Aorta (tissue), 5 donors: Measurements from ENCODE around the gene MSL1. TPM values are rescaled to one million over a fixed set of nuclear protein-coding genes. Genes with fewer than 3 reads are reported as not detected.
A peak's percentile ranks its signal among the peaks of the same experiment; 100 is the strongest.

Experiments
- ATAC-seq: fragments of 200-7000 bp; cut with Tn5 transposase; one replicate; pipeline ENCODE4 v1.9.1; 2022; ENCODE audit warnings: moderate library complexity; ENCODE audit not compliant: low FRiP score
- DNase-seq, 2 donors: peaks; one replicate each; pipeline ENCODE4 v3.0.0-alpha.2; 2020
- H3K27ac ChIP-seq, 2 donors: one replicate each; pipeline ENCODE4 v1.5.1; 2013; ENCODE audit warnings: low read length in 2 of 2, mild to moderate bottlenecking in 2 of 2, moderate library complexity in 2 of 2, control low read depth in 1 of 2, inconsistent platforms in 1 of 2, low read depth in 1 of 2
- H3K27me3 ChIP-seq, 2 donors: one replicate each; pipeline ENCODE4 v1.6.1; 2013; ENCODE audit warnings: control low read depth in 1 of 2, low read length in 1 of 2, mild to moderate bottlenecking in 1 of 2, moderate library complexity in 1 of 2; ENCODE audit not compliant: insufficient read depth in 2 of 2, control insufficient read depth in 1 of 2
- H3K36me3 ChIP-seq, 2 donors: one replicate each; pipeline ENCODE4 v1.6.1; 2013; ENCODE audit warnings: control low read depth in 1 of 2, low read length in 1 of 2, mild to moderate bottlenecking in 1 of 2; ENCODE audit not compliant: insufficient read depth in 2 of 2, control insufficient read depth in 1 of 2
- H3K4me1 ChIP-seq, 2 donors: one replicate each; pipeline ENCODE4 v1.6.1; 2013; ENCODE audit warnings: low read length in 2 of 2, control low read depth in 1 of 2, mild to moderate bottlenecking in 1 of 2, moderate library complexity in 1 of 2; ENCODE audit not compliant: insufficient read depth in 2 of 2, control insufficient read depth in 1 of 2
- H3K4me3 ChIP-seq, 2 donors: one replicate each; pipeline ENCODE4 v1.5.1; 2013; ENCODE audit warnings: low read length in 2 of 2, control low read depth in 1 of 2, mild to moderate bottlenecking in 1 of 2
- H3K9me3 ChIP-seq: one replicate; pipeline ENCODE4 v1.6.1; 2013; ENCODE audit warnings: mild to moderate bottlenecking, low read length; ENCODE audit not compliant: control insufficient read depth
- WGBS, 2 donors: extraction: QIAGEN DNeasy Blood & Tissue Kit; methylation state at CpG; one replicate each; pipeline ENCODE4 v1.1.7; 2013; 5-methylcytosine and 5-hydroxymethylcytosine counted together
- intact Hi-C, 2 donors: fragments of 100-400 bp; cut with DNase I; formaldehyde crosslinking; loops; one replicate each; pipeline versions ENCODE4 v1.14.2 to v1.15.0; 2022
- polyA plus RNA-seq, 2 donors: library from polyadenylated mRNA; stranded (reverse); fragments of 200-250 nt; gene quantifications; one replicate each; pipeline ENCODE4 v1.2.3, GENCODE V29; 2013
- total RNA-seq, 2 donors: library from RNA; stranded (reverse); fragmentation: NEBNext Ultra II Directional; extraction: Animal tissue kit (Norgen Biotek cat#: 25700); gene quantifications; one replicate each; pipeline ENCODE4 v1.2.1, GENCODE V29; 2021
- donor health status: healthy with polysubstance abuse.
- donor health status: Bipolar disorder and iron deficiency.
- donor health status: DM: no; HTN: no; CAD: no.
- donor health status: DM: no; HTN: no; CAD: no.
- donor health status: DM: yes; HTN: yes; CAD: no.

The MSL1 gene
- total and polyA plus RNA-seq, 4 donors: 21.2 to 171 (median 90.7) TPM

DNA sequence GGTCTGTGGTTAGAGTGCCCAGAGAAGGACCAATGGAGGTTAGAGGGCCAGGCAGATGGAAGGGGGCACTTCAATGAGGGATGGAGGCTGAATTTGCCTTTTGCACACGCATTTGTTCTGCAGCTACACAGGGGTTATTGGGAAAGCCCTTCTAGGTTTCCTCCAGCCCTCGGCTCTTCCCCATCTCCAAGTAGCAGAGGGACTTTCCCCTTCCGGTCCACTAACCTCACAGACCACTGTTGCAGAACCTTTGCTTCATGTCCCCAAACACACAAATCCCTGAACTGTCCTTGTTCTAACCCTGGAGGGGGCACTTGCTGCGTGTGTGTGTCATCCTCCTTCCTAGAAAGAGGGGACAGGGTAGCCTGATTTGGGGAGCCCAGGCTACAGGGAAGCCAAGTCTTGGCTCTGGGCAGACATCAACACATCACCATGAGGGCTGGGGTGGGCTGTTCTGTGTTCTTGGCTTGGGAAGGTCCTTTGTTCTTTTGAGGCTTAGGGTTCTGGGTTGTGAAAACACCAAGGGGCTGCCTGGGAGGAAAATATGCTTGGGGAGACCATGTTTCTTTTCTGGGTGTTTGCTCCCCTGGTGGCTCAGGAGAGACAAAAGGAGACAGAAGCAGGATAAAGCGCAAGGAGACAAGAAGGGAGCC is 14.1 kb upstream of the MSL1 start:
- no peak for ATAC-seq
- intact Hi-C loops: loop anchor here in 1 of 2 donors (10.0 kb wide), 1 partner anchor 177 kb away; the partner anchor contains the start of gene CDC6
- Histone ChIP-seq H3K36me3 (no peaks in the 10 kb centered on the region), H3K4me3 (no peak overlapping the region), H3K4me1 (peaks cover 3 to 4% of the 10 kb centered on the region in 2 donors), H3K9me3 (no peaks in the 10 kb centered on the region), H3K27me3 (no peaks in the 10 kb centered on the region), H3K27ac (peak overlapping the region; percentile 48 to 99)
- DNase-seq: peak in 1 of 2 donors; percentile 56
- 28 to 32% methylated on average over 5 of the region's 5 CpGs for WGBS, 2 donors

DNA sequence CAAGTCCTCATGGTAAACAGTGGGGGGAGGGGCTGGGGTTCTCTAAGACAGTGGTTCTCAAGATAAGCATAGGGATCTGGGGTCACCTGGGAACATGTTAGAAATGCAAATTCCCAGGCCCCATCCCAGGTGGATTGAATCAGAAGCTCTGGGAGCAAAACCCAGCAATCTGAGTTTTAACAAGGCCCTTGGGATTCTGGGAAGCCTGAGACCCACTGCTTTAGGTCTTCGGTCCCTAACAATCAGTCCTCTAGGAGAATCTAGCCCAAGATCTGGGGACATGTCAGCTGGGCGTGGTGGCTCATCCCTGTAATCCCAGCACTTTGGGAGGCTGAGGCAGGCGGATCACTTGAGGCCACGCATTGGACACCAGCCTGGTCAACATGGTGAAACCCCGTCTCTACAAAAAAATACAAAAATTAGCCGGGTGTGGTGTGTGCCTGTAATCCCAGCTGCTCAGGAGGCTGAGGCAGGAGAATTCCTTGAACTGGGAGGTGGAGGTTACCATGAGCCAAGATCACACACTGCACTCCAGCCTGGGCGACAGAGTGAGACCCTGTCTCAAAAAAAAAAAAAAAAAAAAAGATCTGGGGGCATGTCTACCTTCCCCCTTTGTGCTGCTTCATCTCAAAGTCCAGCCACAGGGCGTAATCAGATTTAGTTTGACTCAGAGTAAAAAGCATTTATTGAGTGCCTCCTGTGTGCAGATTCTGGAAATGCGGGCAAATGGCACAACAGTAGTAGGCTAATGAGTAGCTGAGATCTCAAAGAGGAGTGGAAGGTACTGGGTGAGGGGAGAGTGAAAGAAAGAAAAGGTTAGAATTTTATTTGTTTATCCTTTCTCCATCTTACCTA is 12.6 kb upstream of the MSL1 start:
- no peaks in the 10 kb centered on the region for H3K36me3 ChIP-seq
- H3K4me3 ChIP-seq: no peak overlapping the region
- 91 to 93% methylated on average over 9 of the region's 9 CpGs for WGBS, 2 donors
- H3K27me3 ChIP-seq: no peaks in the 10 kb centered on the region
- ATAC-seq: no peak
- intact Hi-C loops: loop anchor here in 1 of 2 donors (10.0 kb wide), 1 partner anchor 176 kb away; the partner anchor contains the start of gene CDC6
- peak overlapping the region; percentile 52 to 81 for H3K27ac ChIP-seq
- DNase-seq: peak in 1 of 2 donors; percentile 37
- H3K4me1 ChIP-seq: peaks cover 3 to 4% of the 10 kb centered on the region in 2 donors
- H3K9me3 ChIP-seq: no peaks in the 10 kb centered on the region

DNA sequence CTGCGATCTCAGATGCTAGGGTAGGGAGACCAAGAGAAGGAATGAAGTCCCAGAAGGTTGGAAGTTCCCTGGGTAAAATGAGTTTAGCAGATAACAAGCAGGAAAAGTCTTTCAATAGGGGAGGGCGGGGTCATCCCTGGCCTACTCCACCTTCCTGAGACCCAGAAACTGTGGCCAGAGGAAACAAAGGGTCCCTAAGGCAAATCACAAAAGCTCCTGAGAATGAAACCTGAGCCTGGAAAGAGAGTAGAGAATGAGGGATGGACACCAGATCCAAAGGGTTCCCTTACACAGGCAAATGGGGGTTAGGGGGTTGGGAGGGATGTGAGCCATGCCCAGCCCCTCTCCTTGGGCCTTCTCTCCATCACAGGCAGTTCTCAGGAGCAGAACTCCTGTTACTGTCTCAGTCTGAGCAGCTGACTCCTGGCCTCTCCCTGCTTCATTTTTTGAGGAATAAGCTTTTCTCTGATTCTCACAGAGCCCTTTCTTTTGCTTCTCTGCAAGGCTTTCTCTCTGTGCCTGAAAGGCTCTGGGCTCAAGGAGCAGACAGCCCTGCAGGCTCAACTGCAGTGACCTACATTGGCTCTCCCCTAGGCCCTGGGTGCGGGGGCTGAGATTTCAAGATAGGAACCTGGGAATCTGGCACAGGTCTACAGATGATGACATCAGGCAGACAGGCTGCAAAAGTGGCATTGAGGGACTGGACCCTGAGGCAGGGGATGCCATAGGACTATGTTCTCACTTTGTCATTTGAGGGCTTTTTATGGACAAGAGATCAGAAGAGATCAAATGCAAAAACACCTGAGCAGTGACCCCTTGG is 11.5 kb upstream of the MSL1 start:
- no peak for DNase-seq
- Histone ChIP-seq H3K36me3 (no peaks in the 10 kb centered on the region), H3K27ac (peak overlapping the region; percentile 16 to 55), H3K27me3 (no peaks in the 10 kb centered on the region), H3K9me3 (no peaks in the 10 kb centered on the region), H3K4me1 (peaks cover 3 to 4% of the 10 kb centered on the region in 2 donors), H3K4me3 (no peak overlapping the region)
- intact Hi-C loops: loop anchor here (2.0 to 5.0 kb wide), 5 partner anchors 17 to 212 kb away; no protein-coding TSS in a partner anchor
- 43 to 53% methylated on average over 3 of the region's 3 CpGs for WGBS, 2 donors
- no peak for ATAC-seq

DNA sequence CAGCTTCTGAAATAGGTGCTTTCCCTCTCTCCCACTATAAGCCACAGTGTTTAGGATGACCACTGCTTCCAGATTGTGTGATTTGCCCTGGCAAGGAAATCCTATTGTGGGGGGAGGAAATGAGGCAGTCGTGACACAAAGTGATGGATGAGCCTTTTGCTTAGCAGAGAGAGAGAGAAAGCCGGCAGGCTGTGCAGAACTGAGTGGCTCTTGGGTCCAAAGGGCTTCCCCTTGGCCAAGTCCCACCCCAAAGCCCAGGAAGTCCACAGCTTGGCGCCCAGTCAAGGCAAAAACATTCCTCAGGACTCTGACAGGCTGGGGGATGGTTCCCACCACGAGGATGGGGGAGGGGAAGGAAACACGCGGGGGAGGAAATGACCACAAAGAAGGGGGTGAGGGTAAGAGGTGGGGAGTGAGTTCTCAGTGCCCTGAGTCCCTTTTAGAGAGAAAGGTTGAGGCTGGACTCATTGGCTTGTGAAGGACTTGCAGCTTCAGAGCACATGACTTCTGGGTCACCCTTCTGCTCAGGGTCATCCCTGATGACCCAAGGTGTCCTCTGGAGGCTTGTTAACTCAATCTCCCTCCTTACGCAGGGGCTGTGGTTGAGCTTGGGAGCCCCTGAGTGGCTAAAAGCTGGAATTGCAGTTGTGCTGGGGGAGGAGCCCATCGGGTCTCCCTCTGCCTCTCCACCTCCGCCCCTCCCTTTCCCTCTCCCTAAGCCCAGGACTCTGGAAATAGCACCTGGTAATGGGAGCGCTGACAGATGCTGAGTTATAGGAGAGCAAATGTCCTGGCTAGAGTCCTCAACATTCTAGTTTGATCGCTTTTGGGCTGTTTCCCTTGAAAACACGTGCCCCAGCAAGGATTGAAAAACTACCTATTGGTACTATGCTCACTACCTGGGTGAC is 10.3 kb upstream of the MSL1 start:
- ATAC-seq (peak; percentile 82), DNase-seq (peak; percentile 95 to 97)
- Histone ChIP-seq H3K9me3 (no peaks in the 10 kb centered on the region), H3K36me3 (no peaks in the 10 kb centered on the region), H3K27me3 (no peaks in the 10 kb centered on the region), H3K4me1 (peaks cover 3 to 4% of the 10 kb centered on the region in 2 donors), H3K4me3 (no peak overlapping the region), H3K27ac (peak overlapping the region in 1 of 2 donors; percentile 59)
- 0% methylated on average over 10 to 12 of the region's 12 CpGs for WGBS, 2 donors
- intact Hi-C loops: loop anchor here (1.0 to 5.0 kb wide), 7 partner anchors 12 to 211 kb away; no protein-coding TSS in a partner anchor

DNA sequence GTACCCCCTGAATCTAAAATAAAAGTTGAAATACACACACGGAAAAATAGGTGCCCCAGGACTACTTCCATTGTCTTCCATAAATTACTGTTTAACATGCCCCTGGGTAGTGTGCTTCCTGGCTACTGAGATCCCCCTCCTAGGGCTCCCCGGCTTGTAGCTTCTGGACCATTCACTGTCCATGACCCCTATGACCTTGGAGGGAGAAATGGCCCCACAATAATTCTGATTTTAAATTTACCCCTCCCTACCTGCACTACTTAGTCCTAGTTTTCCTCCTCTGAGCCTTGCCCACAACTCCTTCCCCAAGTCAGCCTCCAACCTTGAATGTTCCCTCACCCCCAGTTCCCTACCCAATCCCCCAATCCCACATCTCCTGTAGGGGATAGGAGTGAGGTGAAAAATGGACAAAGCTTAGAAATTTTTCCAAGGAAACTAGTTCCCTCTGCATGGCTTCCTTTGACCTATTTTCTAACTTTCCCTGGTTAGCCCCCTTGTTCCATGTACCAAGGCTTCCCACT is 9.5 kb upstream of the MSL1 start:
- intact Hi-C loops: loop anchor here (2.0 to 5.0 kb wide), 5 partner anchors 35 to 210 kb away; no protein-coding TSS in a partner anchor
- no peaks in the 10 kb centered on the region for H3K36me3 ChIP-seq
- no peaks in the 10 kb centered on the region for H3K27me3 ChIP-seq
- H3K9me3 ChIP-seq: no peaks in the 10 kb centered on the region
- ATAC-seq (no peak), DNase-seq (no peak)
- H3K4me3 ChIP-seq: no peak overlapping the region
- peaks cover 3 to 4% of the 10 kb centered on the region in 2 donors for H3K4me1 ChIP-seq
- H3K27ac ChIP-seq: peak overlapping the region; percentile 4 to 90
- 7 to 15% methylated on average over 2 of the region's 2 CpGs for WGBS, 2 donors

DNA sequence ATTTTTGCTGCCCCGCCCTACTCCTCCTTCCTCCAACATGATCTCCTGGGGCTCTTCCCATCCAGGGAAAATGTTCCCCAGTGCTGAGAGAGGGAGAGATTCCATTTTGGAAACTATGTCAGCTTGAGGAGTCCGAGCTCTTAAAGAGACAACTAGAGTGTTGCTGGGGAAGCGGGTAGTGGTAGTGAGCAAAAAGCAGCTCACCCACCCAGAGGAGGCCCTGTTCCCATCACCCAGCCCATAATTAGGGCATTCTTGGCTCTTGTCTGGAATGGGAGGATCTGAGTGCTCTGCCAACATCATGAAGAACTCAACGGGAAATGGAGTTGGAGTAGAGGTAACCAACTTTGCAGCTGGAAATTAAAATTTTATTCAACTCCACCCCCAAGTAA is 9.1 kb upstream of the MSL1 start:
- intact Hi-C loops: loop anchor here (2.0 to 5.0 kb wide), 5 partner anchors 35 to 210 kb away; no protein-coding TSS in a partner anchor
- H3K4me1 ChIP-seq: peaks cover 2 to 4% of the 10 kb centered on the region in 2 donors
- WGBS, 2 donors: 11 to 14% methylated on average over 4 of the region's 4 CpGs
- no peak overlapping the region for H3K4me3 ChIP-seq
- no peaks in the 10 kb centered on the region for H3K27me3 ChIP-seq
- ATAC-seq (peak; percentile 0), DNase-seq (no peak)
- H3K27ac ChIP-seq: peak overlapping the region; percentile 19 to 90
- no peaks in the 10 kb centered on the region for H3K9me3 ChIP-seq
- no peaks in the 10 kb centered on the region for H3K36me3 ChIP-seq

DNA sequence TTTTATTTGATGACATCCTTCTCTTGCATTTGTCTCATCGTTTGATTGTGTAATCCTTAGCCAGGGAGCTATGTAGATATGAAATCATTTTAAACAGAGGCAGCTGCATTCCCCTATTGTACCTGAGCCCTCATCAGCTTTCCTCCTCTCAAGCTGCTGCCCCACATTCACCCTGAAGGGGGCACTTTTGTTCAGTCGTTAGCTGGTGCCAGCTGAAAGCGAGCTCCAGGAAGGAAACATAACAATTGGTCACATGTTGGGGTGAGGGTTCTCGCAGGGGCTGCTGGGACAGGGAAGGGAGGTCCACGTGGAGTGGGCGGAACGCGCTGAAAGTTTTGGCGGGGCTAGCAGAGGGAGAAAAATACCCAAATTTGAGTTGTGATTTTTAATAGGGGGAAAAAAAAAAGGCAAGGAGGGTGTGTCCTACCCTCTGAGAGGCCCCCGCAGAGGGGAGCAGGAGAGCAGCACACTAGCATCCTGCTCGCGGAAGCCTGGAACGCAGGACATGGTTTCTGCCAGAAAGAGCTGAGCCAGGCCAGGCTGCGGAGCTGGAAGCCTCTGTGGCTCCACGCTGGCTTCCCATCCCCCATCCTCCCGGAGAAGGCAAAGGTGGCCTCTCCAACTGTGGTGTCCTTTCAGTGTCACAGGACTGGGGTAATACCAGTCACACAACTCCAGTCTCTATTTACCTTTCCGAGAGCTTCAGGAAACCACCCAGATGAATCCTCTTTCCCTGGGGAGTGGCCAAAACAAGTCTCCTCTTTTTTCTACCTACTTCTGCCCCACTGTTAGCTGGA is 8.5 kb upstream of the MSL1 start:
- no peaks in the 10 kb centered on the region for H3K27me3 ChIP-seq
- intact Hi-C loops: loop anchor here (2.0 to 5.0 kb wide), 5 partner anchors 34 to 209 kb away; no protein-coding TSS in a partner anchor
- peak; percentile 87 for ATAC-seq
- DNase-seq: peak; percentile 95
- H3K27ac ChIP-seq: peak overlapping the region; percentile 19 to 38
- peak overlapping the region in 1 of 2 donors; percentile 4 for H3K4me3 ChIP-seq
- no peaks in the 10 kb centered on the region for H3K9me3 ChIP-seq
- no peaks in the 10 kb centered on the region for H3K36me3 ChIP-seq
- peaks cover 0 to 4% of the 10 kb centered on the region in 2 donors for H3K4me1 ChIP-seq
- WGBS, 2 donors: 0 to 1% methylated on average over 17 of the region's 17 CpGs
